AG04449 (cell line): ENCODE data around the gene ANKRD13B.
"Not testable (repeated sequence)": the region's sequence is repeated elsewhere in the genome, so short reads cannot be mapped to it uniquely, and the experiment has no call there.

Experiments used
- CTCF ChIA-PET: fragments of 350-600 bp; formaldehyde crosslinking; extraction: SDS; loops from one replicate; lab custom pipeline; 2021; ENCODE audit warnings: antibody characterized with exemption; lab: Yijun Ruan, JAX
- POLR2A ChIA-PET: fragments of 400-600, 350-600 bp; formaldehyde crosslinking; extraction: SDS; loops from one replicate; lab custom pipeline; 2020; ENCODE audit warnings: antibody characterized with exemption, inconsistent platforms; lab: Yijun Ruan, JAX
- DNase-seq: peaks from one replicate; pipeline ENCODE4 v3.0.0-alpha.2; 2010; ENCODE audit warnings: low read depth, low spot score
- H3K4me3 ChIP-seq: 2 replicates; pipeline ENCODE4 v1.5.1; 2011; ENCODE audit warnings: low read depth, mild to moderate bottlenecking, control low read depth, low read length
- TF ChIP-seq, protein P1 (sequence below): IDR thresholded peaks from one replicate; pipeline ENCODE4 v1.5.1; 2011; ENCODE audit warnings: mild to moderate bottlenecking, moderate library complexity, low read length, control low read depth, inconsistent platforms; ENCODE audit not compliant: insufficient read depth; ENCODE audit errors: missing control alignments

Gene ANKRD13B

GRCh38 chr17:29650396-29650795 lies 57.5 kb downstream of the ANKRD13B start:
- ChIA-PET POLR2A (no interaction called here), CTCF (interaction anchor here (1.0 to 3.6 kb wide), 2 partner anchors 11 kb away, joined by 5 to 18 read pairs; no protein-coding TSS in a partner anchor)
- no peak for DNase-seq
- TF ChIP-seq, protein P1, sequence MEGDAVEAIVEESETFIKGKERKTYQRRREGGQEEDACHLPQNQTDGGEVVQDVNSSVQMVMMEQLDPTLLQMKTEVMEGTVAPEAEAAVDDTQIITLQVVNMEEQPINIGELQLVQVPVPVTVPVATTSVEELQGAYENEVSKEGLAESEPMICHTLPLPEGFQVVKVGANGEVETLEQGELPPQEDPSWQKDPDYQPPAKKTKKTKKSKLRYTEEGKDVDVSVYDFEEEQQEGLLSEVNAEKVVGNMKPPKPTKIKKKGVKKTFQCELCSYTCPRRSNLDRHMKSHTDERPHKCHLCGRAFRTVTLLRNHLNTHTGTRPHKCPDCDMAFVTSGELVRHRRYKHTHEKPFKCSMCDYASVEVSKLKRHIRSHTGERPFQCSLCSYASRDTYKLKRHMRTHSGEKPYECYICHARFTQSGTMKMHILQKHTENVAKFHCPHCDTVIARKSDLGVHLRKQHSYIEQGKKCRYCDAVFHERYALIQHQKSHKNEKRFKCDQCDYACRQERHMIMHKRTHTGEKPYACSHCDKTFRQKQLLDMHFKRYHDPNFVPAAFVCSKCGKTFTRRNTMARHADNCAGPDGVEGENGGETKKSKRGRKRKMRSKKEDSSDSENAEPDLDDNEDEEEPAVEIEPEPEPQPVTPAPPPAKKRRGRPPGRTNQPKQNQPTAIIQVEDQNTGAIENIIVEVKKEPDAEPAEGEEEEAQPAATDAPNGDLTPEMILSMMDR: no peak
- no peak overlapping the region for H3K4me3 ChIP-seq

- POLR2A ChIA-PET, H3K4me3 ChIP-seq, DNase-seq: not testable (repeated sequence)
- CTCF ChIA-PET: interaction anchor here (1.0 to 3.6 kb wide), 2 partner anchors 13 to 279 kb away, joined by 3 to 18 read pairs; no protein-coding TSS in a partner anchor
Measured at GRCh38 chr17:29651913-29652312, 59.0 kb downstream of the ANKRD13B start.

DNA sequence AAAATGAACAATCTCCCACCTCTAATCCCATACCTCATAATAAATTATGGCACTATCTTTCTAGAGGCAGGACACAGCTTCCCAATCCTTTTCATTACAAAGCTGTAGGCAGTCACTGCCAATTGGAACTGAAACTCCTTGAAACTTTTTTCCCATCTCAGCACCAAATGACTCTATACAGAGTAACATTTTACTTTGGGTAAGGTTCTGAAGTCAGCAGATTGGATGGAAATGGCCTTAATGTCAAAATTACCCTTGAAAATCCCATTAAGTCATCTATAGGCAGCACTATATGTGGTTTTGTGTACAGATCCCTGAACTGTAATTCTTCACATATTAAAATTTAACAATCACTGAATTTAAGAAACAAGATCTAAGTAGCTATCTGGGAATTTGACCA lies 60.0 kb downstream of the ANKRD13B start:
- no peak for DNase-seq
- ChIA-PET POLR2A (no interaction called here), CTCF (interaction anchor here (1.4 to 3.6 kb wide), 2 partner anchors 14 to 36 kb away, joined by 5 to 18 read pairs; no protein-coding TSS in a partner anchor)
- TF ChIP-seq, protein P1: no peak
- no peak overlapping the region for H3K4me3 ChIP-seq

GRCh38 chr17:29653995-29654714 lies 61.2 kb downstream of the ANKRD13B start:
- CTCF ChIA-PET: interaction anchor here (0.9 to 3.6 kb wide), 6 partner anchors 8 to 278 kb away, joined by 3 to 18 read pairs (median 4); no protein-coding TSS in a partner anchor

DNA sequence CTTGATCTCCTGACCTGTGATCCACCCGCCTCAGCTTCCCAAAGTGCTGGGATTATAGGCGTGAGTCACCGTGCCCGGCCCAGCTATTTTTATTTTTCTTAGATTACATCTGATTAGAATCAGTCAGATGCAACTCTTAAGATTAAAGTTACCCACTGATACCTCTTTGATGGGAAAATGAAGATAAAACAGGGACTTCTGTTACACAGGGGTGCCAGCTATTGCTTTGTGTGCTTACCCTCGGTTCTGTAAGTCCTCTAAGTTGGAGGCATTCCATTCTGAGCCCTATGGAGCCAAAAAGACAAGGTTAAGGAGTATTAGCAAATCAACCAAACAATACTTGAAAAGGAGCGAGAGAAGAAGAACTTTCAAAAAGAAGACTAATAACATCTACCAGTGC lies 62.4 kb downstream of the ANKRD13B start:
- no peak overlapping the region for H3K4me3 ChIP-seq
- CTCF ChIA-PET: interaction anchor here (0.9 to 2.1 kb wide), 5 partner anchors 9 to 277 kb away, joined by 3 to 7 read pairs (median 4); no protein-coding TSS in a partner anchor
- DNase-seq: no peak
- POLR2A ChIA-PET: no interaction called here
- TF ChIP-seq, protein P1: no peak

More at GRCh38 chr17:29653995-29654714, 61.2 kb downstream of the ANKRD13B start:
- POLR2A ChIA-PET: no interaction called here
- TF ChIP-seq, protein P1: no peak
- H3K4me3 ChIP-seq: no peak overlapping the region
- no peak for DNase-seq

DNA sequence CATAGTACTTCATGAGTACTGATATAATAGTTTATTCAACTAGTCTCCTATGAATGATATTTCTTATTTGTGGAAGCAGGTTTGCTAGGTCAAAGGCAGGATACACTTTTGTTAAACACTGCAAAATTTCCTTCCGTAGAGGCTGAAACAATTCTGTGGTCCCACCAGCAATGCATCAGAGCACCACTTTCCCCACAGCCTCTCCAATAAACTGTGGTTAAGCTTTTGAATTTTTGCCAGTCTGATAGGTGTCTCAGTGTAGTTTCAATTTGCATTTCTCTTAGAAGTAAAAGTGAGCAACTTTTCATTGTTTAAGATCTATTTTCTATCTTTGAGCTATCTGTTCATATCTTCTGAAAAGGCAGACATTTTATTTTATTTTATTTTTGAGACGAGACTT lies 66.2 kb downstream of the ANKRD13B start:
- POLR2A ChIA-PET: no interaction called here
- no peak overlapping the region for H3K4me3 ChIP-seq
- DNase-seq: no peak
- TF ChIP-seq, protein P1: no peak
- CTCF ChIA-PET: interaction anchor here (1.2 to 1.4 kb wide), 2 partner anchors 14 to 20 kb away, joined by 3 to 6 read pairs; no protein-coding TSS in a partner anchor
